ENCODE results near the gene OR6C70. TPM values are rescaled to one million over a fixed set of nuclear protein-coding genes. Genes with fewer than 3 reads are reported as not detected.
"Not testable (repeated sequence)": the region's sequence is repeated elsewhere in the genome, so short reads cannot be mapped to it uniquely, and the experiment has no call there.

Gene OR6C70
- polyA plus RNA-seq, 3 donors = not detected

DNA sequence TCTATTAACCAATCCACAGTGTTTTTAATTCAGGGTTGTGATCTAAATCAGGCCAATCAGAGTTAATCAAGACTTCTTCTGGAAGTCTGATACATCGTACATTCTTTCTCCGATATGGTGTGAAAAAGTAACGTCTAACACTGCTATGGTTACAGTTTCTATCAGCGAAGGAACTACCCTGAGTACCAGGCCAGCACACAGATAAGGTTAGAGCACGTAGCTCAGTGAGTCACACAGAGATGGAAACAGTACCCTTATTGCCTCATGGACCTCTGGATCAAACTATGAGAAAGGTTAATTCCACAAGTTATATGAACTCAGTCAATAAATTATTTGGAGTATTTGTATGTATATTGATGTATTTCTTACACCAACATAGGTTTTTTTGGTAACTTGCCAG lies 25.6 kb upstream of the OR6C70 start:
- peaks cover 0 to 3% (median 0%) of the 10 kb centered on the region in 7 donors for H3K9me3 Mint-ChIP-seq

GRCh38 chr12:55492078-55492477 lies 22.1 kb upstream of the OR6C70 start, which contains the start of gene OR6C68:
TSS of gene OR6C68 (plus strand) at chr12:55492378. CDS start at chr12:55492378, 0 bp downstream.
- H3K4me2 ChIP-seq (replicated peaks; ENCODE audit: extremely low read depth, low read length, poor library complexity, severe bottlenecking) = no peak within 1 kb of the TSS
- H3K27ac ChIP-seq (ENCODE audit: low read depth in 1 of 2, low read length in 2 of 2) = no peak within 1 kb of the TSS
- H3K4me3 Mint-ChIP-seq = no peak within 1 kb of the TSS
- no peak for TF ChIP-seq CTCF (IDR thresholded peaks at IDR 0.05)
- H4K20me1 ChIP-seq (ENCODE audit: insufficient read depth, low read length) = no peaks in the 10 kb centered on the region
- intact Hi-C loops (cut with micrococcal nuclease) = no loop called here
- no CpG with 5 or more reads among the region's 2 CpGs for WGBS (ENCODE audit: insufficient coverage)
- H3K36me3 ChIP-seq (replicated peaks in 1 of 2; ENCODE audit: control insufficient read depth in 1 of 2, insufficient read depth in 2 of 2, low read length in 2 of 2) = no peaks in the 10 kb centered on the region
- H3K27me3 ChIP-seq (ENCODE audit: control insufficient read depth in 2 of 2, insufficient read depth in 2 of 2, low read length in 2 of 2) = peaks cover 5 to 6% of the 10 kb centered on the region in 2 donors
- no peak within 1 kb of the TSS for H3K9ac ChIP-seq (ENCODE audit: insufficient read depth, low read length, poor library complexity, severe bottlenecking)
- no peak within 1 kb of the TSS for H3K4me3 ChIP-seq (replicated peaks in 1 of 3; ENCODE audit: low read depth in 2 of 3, low read length in 3 of 3)
- H3K79me2 ChIP-seq (ENCODE audit: insufficient read depth, low read length) = no peaks in the 10 kb centered on the region
- no peak within 1 kb of the TSS for H3K27ac Mint-ChIP-seq
- H3K4me1 Mint-ChIP-seq = no peaks in the 10 kb centered on the region
- H3K4me1 ChIP-seq (ENCODE audit: control insufficient read depth in 1 of 2, insufficient read depth in 2 of 2, low read length in 2 of 2) = no peaks in the 10 kb centered on the region
- peaks cover 4 to 5% (median 4%) of the 10 kb centered on the region in 3 donors for H3K27me3 Mint-ChIP-seq (ENCODE audit: low read depth in 3 of 3)
- no peak within 1 kb of the TSS for H2AFZ ChIP-seq (ENCODE audit: insufficient read depth, low read depth, low read length, poor library complexity, severe bottlenecking)
- no peaks in the 10 kb centered on the region for H3K9me3 ChIP-seq (replicated peaks in 1 of 2; ENCODE audit: control insufficient read depth in 1 of 2, insufficient read depth in 1 of 2, low read length in 2 of 2)
- H3K36me3 Mint-ChIP-seq = no peaks in the 10 kb centered on the region
- no peak for DNase-seq
- H3K9me3 Mint-ChIP-seq = peaks cover 0 to 3% (median 0%) of the 10 kb centered on the region in 7 donors

More for the DNA sequence above, 25.6 kb upstream of the OR6C70 start:
- Histone ChIP-seq H3K9me3 (replicated peaks in 1 of 2; ENCODE audit: control insufficient read depth in 1 of 2, insufficient read depth in 1 of 2, low read length in 2 of 2) (no peaks in the 10 kb centered on the region), H3K9ac (ENCODE audit: insufficient read depth, low read length, poor library complexity, severe bottlenecking) (no peak overlapping the region), H3K4me2 (replicated peaks; ENCODE audit: extremely low read depth, low read length, poor library complexity, severe bottlenecking) (no peak overlapping the region), H4K20me1 (ENCODE audit: insufficient read depth, low read length) (no peaks in the 10 kb centered on the region), H3K79me2 (ENCODE audit: insufficient read depth, low read length) (no peaks in the 10 kb centered on the region), H3K36me3 (replicated peaks in 1 of 2; ENCODE audit: control insufficient read depth in 1 of 2, insufficient read depth in 2 of 2, low read length in 2 of 2) (no peaks in the 10 kb centered on the region), H3K27ac (ENCODE audit: low read depth in 1 of 2, low read length in 2 of 2) (no peak overlapping the region), H3K27me3 (ENCODE audit: control insufficient read depth in 2 of 2, insufficient read depth in 2 of 2, low read length in 2 of 2) (peaks cover 5 to 6% of the 10 kb centered on the region in 2 donors), H2AFZ (ENCODE audit: insufficient read depth, low read depth, low read length, poor library complexity, severe bottlenecking) (no peak overlapping the region), H3K4me3 (replicated peaks in 1 of 3; ENCODE audit: low read depth in 2 of 3, low read length in 3 of 3) (no peak overlapping the region), H3K4me1 (ENCODE audit: control insufficient read depth in 1 of 2, insufficient read depth in 2 of 2, low read length in 2 of 2) (no peaks in the 10 kb centered on the region)
- 95% methylated on average over 4 of the region's 5 CpGs for WGBS (ENCODE audit: insufficient coverage)
- no peaks in the 10 kb centered on the region for H3K36me3 Mint-ChIP-seq
- no peaks in the 10 kb centered on the region for H3K4me1 Mint-ChIP-seq
- H3K27ac Mint-ChIP-seq = no peak overlapping the region
- H3K27me3 Mint-ChIP-seq (ENCODE audit: low read depth in 3 of 3) = peaks cover 4 to 8% (median 6%) of the 10 kb centered on the region in 3 donors
- TF ChIP-seq CTCF (IDR thresholded peaks at IDR 0.05) = no peak
- intact Hi-C loops (cut with micrococcal nuclease) = no loop called here
- DNase-seq = no peak
- H3K4me3 Mint-ChIP-seq = no peak overlapping the region

GRCh38 chr12:55484284-55484683 lies 14.3 kb upstream of the OR6C70 start:
- H3K27me3 ChIP-seq (ENCODE audit: control insufficient read depth in 2 of 2, insufficient read depth in 2 of 2, low read length in 2 of 2); H3K9ac ChIP-seq (ENCODE audit: insufficient read depth, low read length, poor library complexity, severe bottlenecking); H3K27ac ChIP-seq (ENCODE audit: low read depth in 1 of 2, low read length in 2 of 2); H3K27me3 Mint-ChIP-seq (ENCODE audit: low read depth in 3 of 3); H3K79me2 ChIP-seq (ENCODE audit: insufficient read depth, low read length); H3K9me3 Mint-ChIP-seq; H2AFZ ChIP-seq (ENCODE audit: insufficient read depth, low read depth, low read length, poor library complexity, severe bottlenecking); DNase-seq; H3K9me3 ChIP-seq (replicated peaks in 1 of 2; ENCODE audit: control insufficient read depth in 1 of 2, insufficient read depth in 1 of 2, low read length in 2 of 2); H4K20me1 ChIP-seq (ENCODE audit: insufficient read depth, low read length); H3K4me2 ChIP-seq (replicated peaks; ENCODE audit: extremely low read depth, low read length, poor library complexity, severe bottlenecking); H3K4me1 ChIP-seq (ENCODE audit: control insufficient read depth in 1 of 2, insufficient read depth in 2 of 2, low read length in 2 of 2); H3K4me1 Mint-ChIP-seq; intact Hi-C loops (cut with micrococcal nuclease); H3K36me3 ChIP-seq (replicated peaks in 1 of 2; ENCODE audit: control insufficient read depth in 1 of 2, insufficient read depth in 2 of 2, low read length in 2 of 2); H3K36me3 Mint-ChIP-seq; H3K4me3 Mint-ChIP-seq; H3K27ac Mint-ChIP-seq; H3K4me3 ChIP-seq (replicated peaks in 1 of 3; ENCODE audit: low read depth in 2 of 3, low read length in 3 of 3): not testable (repeated sequence)
- WGBS (ENCODE audit: insufficient coverage) = 65% methylated on average over 4 of the region's 13 CpGs

Measured in CD14-positive monocyte (primary cell).